ENCODE results near the gene GRIK4.

DNA sequence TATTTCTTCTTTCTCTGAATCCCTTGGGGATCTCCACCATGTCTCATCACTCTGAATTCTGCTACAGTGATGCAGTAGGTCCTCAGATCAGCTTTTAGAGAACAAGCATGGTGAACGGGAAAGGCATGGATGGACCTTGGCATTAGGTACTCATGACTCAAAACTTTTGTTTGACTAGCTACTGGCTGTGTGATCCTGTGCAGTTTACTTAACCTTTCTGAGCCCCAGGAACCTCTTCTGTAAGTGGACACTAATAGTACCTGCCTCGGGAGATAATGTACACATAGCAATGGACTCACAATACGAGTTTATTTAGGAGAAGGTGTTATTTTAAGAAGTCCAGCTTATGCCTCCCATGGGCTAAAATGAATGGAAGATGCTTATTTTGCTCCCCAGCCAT lies 327.7 kb downstream of the GRIK4 start:
- no peak for TF ChIP-seq YY1 (IDR thresholded peaks at IDR 0.05; ENCODE audit: insufficient read depth, insufficient read length)
- TF ChIP-seq SUZ12 (IDR thresholded peaks at IDR 0.05; ENCODE audit: extremely low read depth, insufficient read depth, insufficient read length): no peak

Data from NT2/D1 (cell line).